Ascending aorta (tissue), 2 donors: ENCODE measurements around the gene STRIP2. TPM values are rescaled to one million over a fixed set of nuclear protein-coding genes. Genes with fewer than 3 reads are reported as not detected.

Source experiments
- DNase-seq, 2 donors: peaks; one replicate each; pipeline ENCODE4 v3.0.0-alpha.2; 2019; ENCODE audit warnings: low spot score in 2 of 2
- H3K27ac ChIP-seq, 2 donors: fragments of 200-600 bp; sonication (generic); one replicate each; pipeline ENCODE4 v1.5.1; 2016 to 2017; ENCODE audit warnings: mild to moderate bottlenecking in 1 of 2
- H3K27me3 ChIP-seq: fragments of 200-600 bp; sonication (generic); one replicate; pipeline ENCODE4 v1.5.1; 2017
- H3K36me3 ChIP-seq, 2 donors: fragments of 200-600 bp; sonication (generic); one replicate each; pipeline ENCODE4 v1.5.1; 2016
- H3K4me1 ChIP-seq, 2 donors: fragments of 200-600 bp; sonication (generic); one replicate each; pipeline ENCODE4 v1.5.1; 2016 to 2017; ENCODE audit warnings: mild to moderate bottlenecking in 1 of 2
- H3K4me3 ChIP-seq, 2 donors: fragments of 200-600 bp; sonication (generic); one replicate each; pipeline ENCODE4 v1.5.1; 2016 to 2017; ENCODE audit warnings: mild to moderate bottlenecking in 1 of 2
- H3K9me3 ChIP-seq, 2 donors: fragments of 200-600 bp; sonication (generic); one replicate each; pipeline ENCODE4 v1.5.1; 2016
- CTCF ChIP-seq, 3 experiments: fragments of 200-600 bp in 2 of 3; fragments of 450-650 bp in 1 of 3; sonication (generic) in 2 of 3; IDR thresholded peaks; one replicate each; pipeline ENCODE4 v1.5.1; 2016 to 2019; ENCODE audit warnings: antibody characterized with exemption in 3 of 3, mild to moderate bottlenecking in 1 of 3, moderate library complexity in 1 of 3
- intact Hi-C: fragments of 100-400 bp; cut with DNase I; formaldehyde crosslinking; loops from one replicate; pipeline ENCODE4 v1.15.1; 2023
- total RNA-seq: library from RNA; depleted of rRNA; stranded (reverse); fragments of >200 nt; gene quantifications from one replicate; pipeline ENCODE4 v1.1.0, GENCODE V29; 2016

Gene STRIP2
- total RNA-seq, 1 donor from 2014 or later = 2.3 TPM

GRCh38 chr7:129453510-129454248 is 19.4 kb downstream of the STRIP2 start:
- no peaks in the 10 kb centered on the region for H3K4me1 ChIP-seq
- no peak overlapping the region for H3K27ac ChIP-seq
- intact Hi-C loops = loop anchor here (5.0 kb wide), 1 partner anchor 36 kb away; no protein-coding TSS in a partner anchor
- H3K36me3 ChIP-seq = no peaks in the 10 kb centered on the region
- H3K4me3 ChIP-seq = no peak overlapping the region
- DNase-seq = no peak
- H3K9me3 ChIP-seq = peaks cover 0 to 7% of the 10 kb centered on the region in 2 donors
- no peaks in the 10 kb centered on the region for H3K27me3 ChIP-seq
- no peak for TF ChIP-seq CTCF (IDR thresholded peaks at IDR 0.05)

- intact Hi-C loops = loop anchor here (5.0 kb wide), 1 partner anchor 37 kb away; no protein-coding TSS in a partner anchor
- peaks cover 0 to 2% of the 10 kb centered on the region in 2 donors for H3K9me3 ChIP-seq
- no peaks in the 10 kb centered on the region for H3K4me1 ChIP-seq
- no peak for TF ChIP-seq CTCF (IDR thresholded peaks at IDR 0.05)
- H3K27me3 ChIP-seq = no peaks in the 10 kb centered on the region
- no peaks in the 10 kb centered on the region for H3K36me3 ChIP-seq
- no peak overlapping the region for H3K4me3 ChIP-seq
- H3K27ac ChIP-seq = no peak overlapping the region
- DNase-seq = no peak
Observed at GRCh38 chr7:129454249-129454551, 20.0 kb downstream of the STRIP2 start.

GRCh38 chr7:129456421-129456820 is 22.2 kb downstream of the STRIP2 start:
- H3K4me1 ChIP-seq = no peaks in the 10 kb centered on the region
- H3K36me3 ChIP-seq = no peaks in the 10 kb centered on the region
- H3K9me3 ChIP-seq = no peaks in the 10 kb centered on the region
- H3K4me3 ChIP-seq = no peak overlapping the region
- no peak for DNase-seq
- no peaks in the 10 kb centered on the region for H3K27me3 ChIP-seq
- intact Hi-C loops = no loop called here
- TF ChIP-seq CTCF (IDR thresholded peaks at IDR 0.05) = no peak
- no peak overlapping the region for H3K27ac ChIP-seq

- TF ChIP-seq CTCF (IDR thresholded peaks at IDR 0.05) = no peak
- no peaks in the 10 kb centered on the region for H3K36me3 ChIP-seq
- H3K4me3 ChIP-seq = no peak overlapping the region
- H3K27ac ChIP-seq = no peak overlapping the region
- intact Hi-C loops = no loop called here
- no peaks in the 10 kb centered on the region for H3K27me3 ChIP-seq
- H3K9me3 ChIP-seq = no peaks in the 10 kb centered on the region
- DNase-seq = no peak
- H3K4me1 ChIP-seq = no peaks in the 10 kb centered on the region
Observed at GRCh38 chr7:129457101-129457500, 22.9 kb downstream of the STRIP2 start.

- no peak overlapping the region for H3K4me3 ChIP-seq
- H3K27me3 ChIP-seq = no peaks in the 10 kb centered on the region
- no peaks in the 10 kb centered on the region for H3K4me1 ChIP-seq
- no peak for DNase-seq
- no peak overlapping the region for H3K27ac ChIP-seq
- no peaks in the 10 kb centered on the region for H3K9me3 ChIP-seq
- no peak for TF ChIP-seq CTCF (IDR thresholded peaks at IDR 0.05)
- H3K36me3 ChIP-seq = no peaks in the 10 kb centered on the region
- intact Hi-C loops = no loop called here
Observed at GRCh38 chr7:129458171-129458570, 23.9 kb downstream of the STRIP2 start.

- H3K4me3 ChIP-seq = no peak overlapping the region
- H3K27ac ChIP-seq = no peak overlapping the region
- H3K9me3 ChIP-seq = no peaks in the 10 kb centered on the region
- H3K27me3 ChIP-seq = no peaks in the 10 kb centered on the region
- H3K36me3 ChIP-seq = no peaks in the 10 kb centered on the region
- no peaks in the 10 kb centered on the region for H3K4me1 ChIP-seq
- DNase-seq = no peak
- TF ChIP-seq CTCF (IDR thresholded peaks at IDR 0.05) = no peak
- intact Hi-C loops = no loop called here
Observed at GRCh38 chr7:129461809-129462208, 27.6 kb downstream of the STRIP2 start.
